Measurements from ENCODE around the gene TEPSIN. TPM values are rescaled to one million over a fixed set of nuclear protein-coding genes. Genes with fewer than 3 reads are reported as not detected.

Gene TEPSIN
- total RNA-seq, 1 experiment from 2014 or later = 40.7 TPM

- no peak for ATAC-seq
- CTCF ChIA-PET = interaction anchor here (1.0 kb wide), 1 partner anchor 35 kb away, joined by 3 read pairs; the partner anchor contains the start of gene SLC38A10
- no peaks in the 10 kb centered on the region for H3K4me1 Mint-ChIP-seq
- POLR2A ChIA-PET = no interaction called here
- TF ChIP-seq TP53 (CRISPR knock-in tag; IDR thresholded peaks at IDR 0.05) = no peak
- no peak for TF ChIP-seq MXD4 (CRISPR knock-in tag; IDR thresholded peaks at IDR 0.05; ENCODE audit: borderline replicate concordance)
- no peak for TF ChIP-seq ZNF512 (CRISPR knock-in tag; IDR thresholded peaks at IDR 0.05; ENCODE audit: borderline replicate concordance)
- TF ChIP-seq HMGA2 (CRISPR knock-in tag; IDR thresholded peaks at IDR 0.05) = no peak
- no peak for TF ChIP-seq E2F4 (CRISPR knock-in tag; IDR thresholded peaks at IDR 0.05; ENCODE audit: borderline replicate concordance, low read depth)
- TF ChIP-seq ZNF281 (CRISPR knock-in tag; IDR thresholded peaks at IDR 0.05) = no peak
- TF ChIP-seq NR3C1 (CRISPR knock-in tag; conservative IDR thresholded peaks at IDR 0.05; ENCODE audit: low read depth) = no peak
- no peak for TF ChIP-seq PREB (CRISPR knock-in tag; IDR thresholded peaks at IDR 0.05; ENCODE audit: borderline replicate concordance)
- no peak for TF ChIP-seq ZNF416 (CRISPR knock-in tag; IDR thresholded peaks at IDR 0.05)
- no peak for TF ChIP-seq CTCF (IDR thresholded peaks at IDR 0.05)
- TF ChIP-seq ZNF138 (CRISPR knock-in tag; conservative IDR thresholded peaks at IDR 0.05) = no peak
- TF ChIP-seq TEAD4 (CRISPR knock-in tag; IDR thresholded peaks at IDR 0.05) = no peak
- peaks cover 2% of the 10 kb centered on the region; the same call in 1 of the 2 replicates for H3K36me3 Mint-ChIP-seq
- no peak overlapping the region for H3K4me3 Mint-ChIP-seq
- no peaks in the 10 kb centered on the region for H3K9me3 Mint-ChIP-seq
- no peak for DNase-seq (ENCODE audit: low spot score)
- no peaks in the 10 kb centered on the region for H3K27me3 Mint-ChIP-seq (ENCODE audit: low read depth)
- H3K27ac Mint-ChIP-seq = no peak overlapping the region
Measured at GRCh38 chr17:81260641-81261040, 21.8 kb upstream of the TEPSIN start.

GRCh38 chr17:81260171-81260570, 21.3 kb upstream of the TEPSIN start:
- TF ChIP-seq SOX15 (CRISPR knock-in tag; IDR thresholded peaks at IDR 0.05) = no peak
- no peak for TF ChIP-seq NR3C1 (CRISPR knock-in tag; conservative IDR thresholded peaks at IDR 0.05; ENCODE audit: low read depth)
- TF ChIP-seq ZNF232 (CRISPR knock-in tag; IDR thresholded peaks at IDR 0.05) = no peak
- TF ChIP-seq USF2 (CRISPR knock-in tag; IDR thresholded peaks at IDR 0.05) = no peak
- TF ChIP-seq ZNF423 (CRISPR knock-in tag; IDR thresholded peaks at IDR 0.05) = no peak
- TF ChIP-seq FOXK1 (CRISPR knock-in tag; IDR thresholded peaks at IDR 0.05) = no peak
- no peak for TF ChIP-seq RORB (CRISPR knock-in tag; IDR thresholded peaks at IDR 0.05)
- TF ChIP-seq ZNF317 (CRISPR knock-in tag; IDR thresholded peaks at IDR 0.05; ENCODE audit: borderline replicate concordance, low read depth) = no peak
- TF ChIP-seq NFATC4 (CRISPR knock-in tag; IDR thresholded peaks at IDR 0.05) = no peak
- no peak for TF ChIP-seq GABPB1 (CRISPR knock-in tag; IDR thresholded peaks at IDR 0.05)
- TF ChIP-seq ZMAT4 (CRISPR knock-in tag; IDR thresholded peaks at IDR 0.05) = no peak
- TF ChIP-seq SMAD4 (CRISPR knock-in tag; IDR thresholded peaks at IDR 0.05) = no peak
- no peak for TF ChIP-seq TP53 (CRISPR knock-in tag; IDR thresholded peaks at IDR 0.05)
- no peak for TF ChIP-seq ATF6 (CRISPR knock-in tag; IDR thresholded peaks at IDR 0.05)
- no peak for TF ChIP-seq ZNF416 (CRISPR knock-in tag; IDR thresholded peaks at IDR 0.05)
- TF ChIP-seq NFE2L1 (CRISPR knock-in tag; IDR thresholded peaks at IDR 0.05) = no peak
- H3K4me1 Mint-ChIP-seq = peaks cover 3% of the 10 kb centered on the region; the same call in 1 of the 2 replicates
- ATAC-seq = no peak
- no peaks in the 10 kb centered on the region for H3K27me3 Mint-ChIP-seq (ENCODE audit: low read depth)
- no peaks in the 10 kb centered on the region for H3K36me3 Mint-ChIP-seq
- DNase-seq (ENCODE audit: low spot score) = no peak
- H3K27ac Mint-ChIP-seq = no peak overlapping the region
- no peak overlapping the region for H3K4me3 Mint-ChIP-seq
- CTCF ChIA-PET = no interaction called here
- POLR2A ChIA-PET = no interaction called here
- H3K9me3 Mint-ChIP-seq = no peaks in the 10 kb centered on the region

Measured in WTC11 (cell line).